Measurements from ENCODE around the gene ZNF792.
"Not testable (repeated sequence)": the region's sequence is repeated elsewhere in the genome, so short reads cannot be mapped to it uniquely, and the experiment has no call there.

ZNF792 gene

DNA sequence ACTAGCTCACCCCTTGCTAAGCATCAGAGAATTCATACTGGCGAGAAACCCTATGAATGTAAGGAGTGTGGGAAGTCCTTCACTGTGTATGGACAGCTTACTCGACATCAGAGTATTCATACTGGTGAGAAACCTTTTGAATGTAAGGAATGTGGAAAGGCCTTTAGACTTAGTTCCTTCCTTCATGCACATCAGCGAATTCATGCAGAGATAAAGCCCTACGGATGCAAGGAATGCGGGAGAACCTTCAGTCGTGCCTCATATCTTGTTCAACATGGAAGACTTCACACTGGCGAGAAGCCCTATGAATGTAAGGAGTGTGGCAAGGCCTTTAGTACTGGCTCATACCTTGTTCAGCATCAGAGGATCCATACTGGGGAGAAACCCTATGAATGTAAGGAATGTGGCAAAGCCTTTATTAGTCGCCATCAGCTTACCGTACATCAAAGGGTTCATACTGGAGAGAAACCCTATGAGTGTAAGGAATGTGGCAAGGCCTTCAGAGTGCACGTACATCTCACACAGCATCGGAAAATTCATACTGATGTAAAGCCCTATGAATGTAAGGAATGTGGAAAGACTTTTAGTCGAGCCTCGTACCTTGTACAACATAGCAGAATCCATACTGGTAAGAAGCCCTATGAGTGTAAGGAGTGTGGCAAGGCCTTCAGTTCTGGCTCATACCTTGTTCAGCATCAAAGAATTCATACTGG is 20.0 kb downstream of the ZNF792 start:
- no peak for DNase-seq (ENCODE audit: low spot score)
- Mint-ChIP-seq H3K4me3 (no peak overlapping the region), H3K27ac (no peak overlapping the region), H3K27me3 (ENCODE audit: low read depth) (no peaks in the 10 kb centered on the region), H3K9me3 (peaks cover 68% of the 10 kb centered on the region), H3K36me3 (ENCODE audit: low read depth) (peaks cover 64% of the 10 kb centered on the region), H3K4me1 (ENCODE audit: low read depth) (no peaks in the 10 kb centered on the region)

- H3K4me3 Mint-ChIP-seq, result no peak overlapping the region
- no peak overlapping the region for H3K27ac Mint-ChIP-seq
- H3K36me3 Mint-ChIP-seq (ENCODE audit: low read depth), result peaks cover 56% of the 10 kb centered on the region
- H3K9me3 Mint-ChIP-seq, result peaks cover 56% of the 10 kb centered on the region
- no peaks in the 10 kb centered on the region for H3K4me1 Mint-ChIP-seq (ENCODE audit: low read depth)
- no peak for DNase-seq (ENCODE audit: low spot score)
- no peaks in the 10 kb centered on the region for H3K27me3 Mint-ChIP-seq (ENCODE audit: low read depth)
Measured at GRCh38 chr19:34938886-34939285, 25.1 kb downstream of the ZNF792 start.

- Mint-ChIP-seq H3K4me3 (no peak overlapping the region), H3K27ac (no peak overlapping the region), H3K4me1 (ENCODE audit: low read depth) (no peaks in the 10 kb centered on the region), H3K36me3 (ENCODE audit: low read depth) (peaks cover 50% of the 10 kb centered on the region), H3K9me3 (peaks cover 32% of the 10 kb centered on the region), H3K27me3 (ENCODE audit: low read depth) (no peaks in the 10 kb centered on the region)
- DNase-seq (ENCODE audit: low spot score), result no peak
Measured at GRCh38 chr19:34936184-34936583, 27.8 kb downstream of the ZNF792 start.

DNA sequence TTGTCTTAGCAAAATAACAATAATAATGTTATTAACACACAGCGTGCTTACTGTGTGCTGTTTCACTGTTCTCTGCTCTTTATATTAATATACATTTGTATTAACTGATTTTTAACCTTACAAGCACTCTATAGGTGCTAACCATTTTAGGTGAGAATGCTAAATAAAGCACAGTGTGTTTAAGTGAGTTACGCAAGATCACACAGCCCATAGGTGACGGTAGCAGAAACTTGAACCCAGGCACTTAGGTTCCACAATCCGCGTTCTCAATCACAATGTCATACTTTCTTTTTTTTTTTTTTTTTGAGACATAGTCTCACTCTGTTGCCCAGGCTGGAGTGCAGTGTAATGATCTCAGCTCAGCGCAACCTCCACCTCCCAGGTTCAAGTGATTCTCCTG is 31.5 kb downstream of the ZNF792 start:
- no peaks in the 10 kb centered on the region for H3K27me3 Mint-ChIP-seq (ENCODE audit: low read depth)
- H3K4me3 Mint-ChIP-seq, result no peak overlapping the region
- DNase-seq (ENCODE audit: low spot score), result no peak
- no peak overlapping the region for H3K27ac Mint-ChIP-seq
- H3K9me3 Mint-ChIP-seq, result peaks cover 16% of the 10 kb centered on the region
- H3K36me3 Mint-ChIP-seq (ENCODE audit: low read depth), result peaks cover 45% of the 10 kb centered on the region
- H3K4me1 Mint-ChIP-seq (ENCODE audit: low read depth), result peaks cover 3% of the 10 kb centered on the region

GRCh38 chr19:34926685-34927375 is 37.2 kb downstream of the ZNF792 start, which contains the start of gene ZNF30:
ZNF30 (plus strand) TSS chr19:34926903; CDS start chr19:34929948, 3,045 bp downstream.
- H3K9me3 Mint-ChIP-seq, result peaks cover 8% of the 10 kb centered on the region
- H3K27me3 Mint-ChIP-seq (ENCODE audit: low read depth), result peaks cover 2% of the 10 kb centered on the region
- peaks cover 15% of the 10 kb centered on the region for H3K36me3 Mint-ChIP-seq (ENCODE audit: low read depth)
- H3K4me1 Mint-ChIP-seq (ENCODE audit: low read depth), result peaks cover 8% of the 10 kb centered on the region
- no peak within 1 kb of the TSS for H3K27ac Mint-ChIP-seq
- DNase-seq (ENCODE audit: low spot score), result peak; percentile 79
- H3K4me3 Mint-ChIP-seq, result peak within 1 kb of the TSS; percentile 88

DNA sequence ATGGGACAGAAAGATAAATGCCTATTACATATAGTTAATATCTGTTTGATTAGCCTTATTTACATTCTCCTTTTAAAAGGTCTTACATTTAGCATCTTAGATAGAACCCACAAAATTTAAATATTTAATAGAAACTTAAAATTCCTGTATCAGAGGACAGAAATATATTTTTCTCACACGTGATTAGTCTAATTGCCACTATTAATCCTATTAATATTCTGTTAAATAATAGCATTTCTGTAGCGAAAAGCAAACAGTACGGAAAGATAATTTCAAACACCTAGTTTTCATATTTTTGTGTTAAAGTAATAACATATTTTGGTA is 37.7 kb downstream of the ZNF792 start:
- Mint-ChIP-seq H3K9me3 (peaks cover 8% of the 10 kb centered on the region), H3K27me3 (ENCODE audit: low read depth) (peaks cover 2% of the 10 kb centered on the region), H3K4me1 (ENCODE audit: low read depth) (peaks cover 8% of the 10 kb centered on the region), H3K36me3 (ENCODE audit: low read depth) (peaks cover 10% of the 10 kb centered on the region), H3K27ac (no peak overlapping the region), H3K4me3 (peak overlapping the region; percentile 88)
- no peak for DNase-seq (ENCODE audit: low spot score)

GRCh38 chr19:34925278-34925855 is 38.7 kb downstream of the ZNF792 start:
- H3K9me3 Mint-ChIP-seq, result peaks cover 13% of the 10 kb centered on the region
- H3K27ac Mint-ChIP-seq, result no peak overlapping the region
- H3K36me3 Mint-ChIP-seq (ENCODE audit: low read depth), result peaks cover 8% of the 10 kb centered on the region
- H3K27me3 Mint-ChIP-seq (ENCODE audit: low read depth), result peaks cover 2% of the 10 kb centered on the region
- H3K4me3 Mint-ChIP-seq, result no peak overlapping the region
- H3K4me1 Mint-ChIP-seq (ENCODE audit: low read depth), result peaks cover 8% of the 10 kb centered on the region
- no peak for DNase-seq (ENCODE audit: low spot score)

- not testable (repeated sequence) for H3K27me3 Mint-ChIP-seq (ENCODE audit: low read depth); H3K4me1 Mint-ChIP-seq (ENCODE audit: low read depth)
Measured at GRCh38 chr19:34920090-34920786, 43.8 kb downstream of the ZNF792 start.

DNA sequence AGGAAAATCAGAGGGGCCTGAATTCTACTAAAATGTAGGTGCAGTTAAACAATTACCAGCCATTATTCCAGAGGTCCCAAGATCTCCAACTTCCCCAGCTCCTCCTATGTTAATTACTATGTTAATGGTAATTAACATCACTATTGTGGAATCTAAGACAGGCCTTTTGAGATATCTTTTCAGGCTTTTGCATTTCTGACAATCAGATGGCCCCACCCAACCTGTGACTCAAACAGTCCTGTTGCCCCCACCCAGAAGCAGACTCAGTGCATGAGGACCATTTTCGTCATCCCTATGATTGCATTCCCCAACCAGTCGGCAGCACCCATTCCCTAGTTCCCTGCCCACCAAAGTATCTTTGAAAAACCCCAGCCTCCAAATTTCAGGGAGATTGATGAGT is 45.8 kb downstream of the ZNF792 start:
- no peaks in the 10 kb centered on the region for H3K27me3 Mint-ChIP-seq (ENCODE audit: low read depth)
- no peaks in the 10 kb centered on the region for H3K4me1 Mint-ChIP-seq (ENCODE audit: low read depth)
- no peaks in the 10 kb centered on the region for H3K36me3 Mint-ChIP-seq (ENCODE audit: low read depth)
- H3K4me3 Mint-ChIP-seq, result no peak overlapping the region
- no peak overlapping the region for H3K27ac Mint-ChIP-seq
- H3K9me3 Mint-ChIP-seq, result peaks cover 40% of the 10 kb centered on the region
- DNase-seq (ENCODE audit: low spot score), result no peak

More at GRCh38 chr19:34920090-34920786, 43.8 kb downstream of the ZNF792 start:
- H3K27ac Mint-ChIP-seq; H3K36me3 Mint-ChIP-seq (ENCODE audit: low read depth); DNase-seq (ENCODE audit: low spot score); H3K4me3 Mint-ChIP-seq: not testable (repeated sequence)
- H3K9me3 Mint-ChIP-seq, result peaks cover 46% of the 10 kb centered on the region

DNA sequence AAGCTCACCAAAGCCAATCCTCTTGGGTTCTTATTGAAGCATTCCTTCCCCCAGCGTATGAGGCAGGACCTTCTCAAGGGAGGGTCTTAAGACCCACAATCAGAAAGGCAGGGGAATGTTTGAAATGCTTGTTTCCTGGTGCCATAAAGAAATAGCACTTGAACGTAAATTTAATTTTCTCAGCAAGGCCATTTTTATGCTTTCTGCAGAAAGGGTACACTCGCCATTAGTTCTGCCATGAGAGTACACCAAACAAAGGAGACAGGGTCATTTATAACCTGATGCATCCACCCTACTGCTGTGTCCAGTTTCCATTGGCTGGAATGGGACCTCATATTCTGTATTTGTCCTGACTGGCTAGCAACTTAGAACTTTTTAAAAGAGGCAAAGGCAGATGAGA is 46.9 kb downstream of the ZNF792 start:
- H3K36me3 Mint-ChIP-seq (ENCODE audit: low read depth); H3K4me3 Mint-ChIP-seq; H3K4me1 Mint-ChIP-seq (ENCODE audit: low read depth); H3K27ac Mint-ChIP-seq; H3K27me3 Mint-ChIP-seq (ENCODE audit: low read depth); DNase-seq (ENCODE audit: low spot score): not testable (repeated sequence)
- H3K9me3 Mint-ChIP-seq, result peaks cover 38% of the 10 kb centered on the region

GRCh38 chr19:34910770-34911169 is 53.3 kb downstream of the ZNF792 start:
- Mint-ChIP-seq H3K27me3 (ENCODE audit: low read depth) (peaks cover 12% of the 10 kb centered on the region), H3K4me3 (no peak overlapping the region), H3K27ac (no peak overlapping the region), H3K4me1 (ENCODE audit: low read depth) (no peaks in the 10 kb centered on the region), H3K36me3 (ENCODE audit: low read depth) (no peaks in the 10 kb centered on the region), H3K9me3 (peaks cover 5% of the 10 kb centered on the region)
- no peak for DNase-seq (ENCODE audit: low spot score)
